ENCODE results near the gene CNOT4. TPM values are rescaled to one million over a fixed set of nuclear protein-coding genes. Genes with fewer than 3 reads are reported as not detected.
"Not testable (repeated sequence)": the region's sequence is repeated elsewhere in the genome, so short reads cannot be mapped to it uniquely, and the experiment has no call there.

Gene CNOT4
- total RNA-seq, 1 donor from 2014 or later, result 3.9 TPM

GRCh38 chr7:135510592-135511183 lies 786 bp upstream of the CNOT4 start:
- H3K27me3 ChIP-seq (ENCODE audit: control insufficient read depth, insufficient read depth, low read length), result no peaks in the 10 kb centered on the region
- H3K4me3 ChIP-seq (ENCODE audit: low read depth, low read length), result peak overlapping the region; percentile 94
- no peak for TF ChIP-seq CTCF (IDR thresholded peaks at IDR 0.05; ENCODE audit: insufficient read depth, low read length, severe bottlenecking)
- H3K36me3 ChIP-seq (ENCODE audit: control insufficient read depth, insufficient read depth, low read length), result no peaks in the 10 kb centered on the region
- FAIRE-seq, result no peak
- DNase-seq (ENCODE audit: low read depth), result peak; percentile 31

- Histone ChIP-seq H3K4me3 (ENCODE audit: low read depth, low read length) (peak overlapping the region; percentile 94), H3K36me3 (ENCODE audit: control insufficient read depth, insufficient read depth, low read length) (no peaks in the 10 kb centered on the region), H3K27me3 (ENCODE audit: control insufficient read depth, insufficient read depth, low read length) (no peaks in the 10 kb centered on the region)
- DNase-seq (ENCODE audit: low read depth), result no peak
- no peak for TF ChIP-seq CTCF (IDR thresholded peaks at IDR 0.05; ENCODE audit: insufficient read depth, low read length, severe bottlenecking)
- FAIRE-seq, result no peak
These were observed 388 bp downstream of the CNOT4 start for GRCh38 chr7:135509589-135509838.

GRCh38 chr7:135508883-135509588 lies 866 bp downstream of the CNOT4 start:
- Histone ChIP-seq H3K27me3 (ENCODE audit: control insufficient read depth, insufficient read depth, low read length) (no peaks in the 10 kb centered on the region), H3K36me3 (ENCODE audit: control insufficient read depth, insufficient read depth, low read length) (no peaks in the 10 kb centered on the region), H3K4me3 (ENCODE audit: low read depth, low read length) (peak overlapping the region; percentile 94)
- DNase-seq (ENCODE audit: low read depth) (peak; percentile 44), FAIRE-seq (no peak)
- TF ChIP-seq CTCF (IDR thresholded peaks at IDR 0.05; ENCODE audit: insufficient read depth, low read length, severe bottlenecking), result no peak

GRCh38 chr7:135501402-135501801 lies 8.5 kb downstream of the CNOT4 start:
- no peak for DNase-seq (ENCODE audit: low read depth)
- TF ChIP-seq CTCF (IDR thresholded peaks at IDR 0.05; ENCODE audit: insufficient read depth, low read length, severe bottlenecking), result no peak
- no peaks in the 10 kb centered on the region for H3K27me3 ChIP-seq (ENCODE audit: control insufficient read depth, insufficient read depth, low read length)
- no peak for FAIRE-seq
- H3K4me3 ChIP-seq (ENCODE audit: low read depth, low read length), result no peak overlapping the region
- H3K36me3 ChIP-seq (ENCODE audit: control insufficient read depth, insufficient read depth, low read length), result no peaks in the 10 kb centered on the region

- Histone ChIP-seq H3K36me3 (ENCODE audit: control insufficient read depth, insufficient read depth, low read length) (no peaks in the 10 kb centered on the region), H3K4me3 (ENCODE audit: low read depth, low read length) (no peak overlapping the region), H3K27me3 (ENCODE audit: control insufficient read depth, insufficient read depth, low read length) (no peaks in the 10 kb centered on the region)
- TF ChIP-seq CTCF (IDR thresholded peaks at IDR 0.05; ENCODE audit: insufficient read depth, low read length, severe bottlenecking), result no peak
- DNase-seq (ENCODE audit: low read depth) (no peak), FAIRE-seq (no peak)
These were observed 10.1 kb downstream of the CNOT4 start for GRCh38 chr7:135499818-135500217.

- H3K4me3 ChIP-seq (ENCODE audit: low read depth, low read length); DNase-seq (ENCODE audit: low read depth); H3K27me3 ChIP-seq (ENCODE audit: control insufficient read depth, insufficient read depth, low read length); FAIRE-seq; H3K36me3 ChIP-seq (ENCODE audit: control insufficient read depth, insufficient read depth, low read length): not testable (repeated sequence)
These were observed 12.7 kb downstream of the CNOT4 start for GRCh38 chr7:135497161-135497560.

Data from bronchial epithelial cell (primary cell).